ENCODE results near the gene PSME3.

Gene PSME3

DNA sequence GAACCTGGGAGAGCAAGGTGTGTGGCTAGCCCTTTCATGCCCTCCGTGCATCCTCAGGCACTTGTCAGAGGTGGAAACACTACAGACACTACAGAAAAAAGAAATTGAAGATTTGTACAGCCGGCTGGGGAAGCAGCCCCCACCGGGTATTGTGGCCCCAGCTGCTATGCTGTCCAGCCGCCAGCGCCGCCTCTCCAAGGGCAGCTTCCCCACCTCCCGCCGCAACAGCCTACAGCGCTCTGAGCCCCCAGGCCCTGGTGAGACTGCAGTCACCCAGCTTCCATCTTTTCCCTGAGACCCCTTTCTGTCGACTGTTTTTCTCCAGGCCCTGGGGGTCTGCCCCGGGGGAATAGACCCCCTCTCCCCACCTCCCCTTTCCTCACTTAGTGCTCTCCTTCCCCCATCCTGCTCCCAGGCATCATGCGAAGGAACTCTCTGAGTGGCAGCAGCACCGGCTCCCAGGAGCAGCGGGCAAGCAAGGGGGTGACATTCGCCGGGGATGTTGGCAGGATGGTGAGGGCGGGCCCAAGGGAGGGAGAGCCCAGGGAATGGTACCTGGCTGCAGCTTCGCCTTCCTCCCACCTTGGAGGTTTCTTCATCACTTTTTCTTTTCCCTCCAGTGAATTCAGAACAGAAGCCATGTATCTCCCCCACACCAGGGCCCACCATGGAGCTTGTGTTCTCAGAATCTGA lies 37.0 kb upstream of the PSME3 start:
- no peak overlapping the region for H3K4me2 ChIP-seq
- no peak for TF ChIP-seq Cebpa-rat (IDR thresholded peaks at IDR 0.05)
- H3K36me3 ChIP-seq: peaks cover 21% of the 10 kb centered on the region
- no peak overlapping the region for H3K4me3 ChIP-seq
- H3K27me3 ChIP-seq: no peaks in the 10 kb centered on the region
- H3K27ac ChIP-seq: no peak overlapping the region
- H4K20me1 ChIP-seq: no peaks in the 10 kb centered on the region
- H3K4me1 ChIP-seq: peaks cover 21% of the 10 kb centered on the region
- H3K9ac ChIP-seq: no peak overlapping the region
- H3K9me3 ChIP-seq: no peaks in the 10 kb centered on the region

DNA sequence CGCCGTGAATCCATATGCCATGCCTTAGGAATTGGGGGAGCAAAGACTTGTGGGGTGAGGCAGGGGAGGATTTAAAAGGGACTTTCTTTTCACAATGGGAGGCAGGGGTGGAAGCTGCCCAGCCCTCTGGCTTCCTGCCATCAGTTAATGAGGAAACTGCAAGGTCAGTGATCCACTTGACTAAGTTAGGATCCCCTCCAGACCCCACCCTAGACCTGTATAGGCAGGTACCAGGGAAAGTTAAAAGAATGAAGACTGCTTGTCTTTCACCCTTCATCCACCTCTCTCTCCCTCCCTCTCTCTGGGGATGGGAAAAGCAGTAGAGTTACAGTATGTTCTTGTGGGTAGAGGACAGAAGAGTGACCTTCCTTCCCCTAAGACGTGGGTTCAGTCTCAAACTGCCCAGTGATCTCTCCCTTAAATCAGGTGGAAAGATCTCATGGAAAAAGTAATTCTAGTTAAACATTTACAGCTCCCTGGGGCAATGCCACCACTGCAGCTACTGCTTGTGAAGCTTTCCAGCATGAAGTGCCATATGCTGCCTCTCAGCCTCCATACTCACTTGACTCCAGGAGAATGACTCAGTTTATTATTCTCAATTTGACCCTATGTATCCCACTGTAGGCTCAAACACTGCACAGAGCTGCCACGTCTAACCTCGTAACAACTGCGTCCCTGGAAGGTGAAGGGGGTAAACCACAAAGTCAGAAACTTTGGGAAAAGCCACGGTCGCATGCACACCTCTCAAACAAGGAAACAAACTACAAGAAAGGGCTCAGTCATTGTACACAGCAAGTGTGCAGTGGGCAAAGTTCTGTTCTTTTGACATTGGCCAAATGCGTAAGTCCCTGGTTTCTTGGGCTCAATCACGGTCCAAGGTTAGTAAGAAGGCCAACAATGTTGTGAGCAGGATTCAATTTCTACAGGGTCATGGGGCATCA lies 35.9 kb upstream of the PSME3 start:
- Histone ChIP-seq H3K4me2 (peak overlapping the region; percentile 98), H3K27ac (0 out of 2 replicates have a peak overlapping the region, but pooled peaks have one; percentile 69)
- no peak for TF ChIP-seq Cebpa-rat (IDR thresholded peaks at IDR 0.05)

DNA sequence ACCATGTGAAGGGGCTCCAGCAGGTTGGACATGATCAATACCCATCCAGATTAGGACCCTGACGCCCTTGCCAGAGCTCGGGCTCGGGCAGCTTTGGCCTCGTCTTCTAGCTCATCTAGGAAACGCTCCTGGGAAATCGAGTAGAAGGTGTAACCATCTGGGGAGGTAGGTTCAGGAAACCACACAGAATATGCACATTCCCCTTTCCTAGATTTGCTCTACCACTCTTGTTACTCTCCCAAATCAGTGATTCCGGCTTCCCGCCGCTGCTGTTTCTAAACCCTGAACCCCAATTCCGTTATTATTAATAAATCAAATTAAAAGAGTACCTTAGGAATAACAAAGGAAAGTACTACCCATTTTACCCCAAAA lies 35.2 kb upstream of the PSME3 start:
- Histone ChIP-seq H3K9ac (peak overlapping the region; percentile 85), H3K9me3 (no peaks in the 10 kb centered on the region), H3K27me3 (no peaks in the 10 kb centered on the region), H4K20me1 (no peaks in the 10 kb centered on the region), H3K4me3 (peak overlapping the region; percentile 85), H3K36me3 (peaks cover 21% of the 10 kb centered on the region), H3K4me1 (peaks cover 21% of the 10 kb centered on the region), H3K27ac (peak overlapping the region; percentile 69), H3K4me2 (peak overlapping the region; percentile 98)
- no peak for TF ChIP-seq Cebpa-rat (IDR thresholded peaks at IDR 0.05)

More for the DNA sequence above, 35.9 kb upstream of the PSME3 start:
- Histone ChIP-seq H4K20me1 (no peaks in the 10 kb centered on the region), H3K9ac (peak overlapping the region; percentile 85), H3K4me3 (peak overlapping the region; percentile 85), H3K9me3 (no peaks in the 10 kb centered on the region), H3K27me3 (no peaks in the 10 kb centered on the region), H3K4me1 (peaks cover 21% of the 10 kb centered on the region), H3K36me3 (peaks cover 21% of the 10 kb centered on the region)

DNA sequence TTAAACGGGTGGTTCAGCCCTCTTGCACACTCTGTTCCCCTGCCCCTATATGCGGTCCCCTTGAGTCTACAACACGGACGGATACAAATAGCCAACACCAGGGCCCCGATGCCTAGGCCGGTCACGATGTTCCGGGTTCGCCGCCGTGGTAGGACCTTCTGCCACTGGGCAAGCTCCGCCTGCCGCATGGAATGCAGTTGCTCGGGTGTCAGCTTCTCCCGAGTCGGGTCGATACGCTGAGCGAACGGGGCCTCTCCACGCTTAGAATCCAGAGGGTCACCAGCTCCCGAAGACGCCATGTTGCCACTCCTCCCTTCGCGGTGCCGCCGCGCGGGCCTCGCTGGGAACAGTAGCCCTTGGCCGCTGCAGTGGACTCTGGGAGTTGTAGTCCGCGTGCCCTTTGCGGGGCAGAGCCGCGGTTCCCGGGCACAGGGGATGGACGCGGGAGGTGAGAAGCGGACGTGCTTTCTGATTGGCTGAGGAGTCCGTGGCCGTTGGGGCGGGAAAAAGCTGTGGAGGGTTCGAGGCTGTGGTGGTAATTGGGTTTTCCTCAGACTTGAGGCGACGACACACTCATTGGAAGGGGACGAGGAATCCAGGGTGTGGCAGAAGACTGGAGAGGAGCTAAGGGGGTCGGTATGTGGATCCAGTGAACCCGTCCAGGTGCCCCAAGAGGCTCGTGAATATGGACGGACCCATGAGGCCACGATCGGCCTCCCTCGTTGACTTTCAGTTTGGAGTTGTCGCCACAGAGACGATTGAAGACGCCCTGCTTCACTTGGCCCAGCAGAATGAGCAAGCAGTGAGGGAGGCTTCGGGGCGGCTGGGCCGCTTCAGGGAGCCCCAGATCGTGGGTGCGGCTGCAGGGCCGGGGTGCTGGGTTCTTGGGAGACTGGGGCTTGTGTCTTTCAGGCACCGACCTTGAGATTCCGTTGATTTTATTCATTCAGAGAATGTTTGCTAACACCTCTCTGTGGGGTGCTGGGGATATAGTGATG lies 34.5 kb upstream of the PSME3 start, which contains the start of the genes CNTD1 and COA3:
Gene CNTD1, plus strand, starts transcription at position 479 of the 998 bp plus-strand sequence. Its CDS starts 207 bp downstream, at position 686.
Gene COA3, minus strand, starts transcription at position 322 of the 998 bp plus-strand sequence. Its CDS starts 23 bp downstream, at position 299.
- TF ChIP-seq Cebpa-rat (IDR thresholded peaks at IDR 0.05): no peak
- Histone ChIP-seq H3K4me3 (peak within 1 kb of the TSS; percentile 85), H3K9me3 (no peaks in the 10 kb centered on the region), H3K9ac (peak within 1 kb of the TSS; percentile 85), H3K36me3 (peaks cover 21% of the 10 kb centered on the region), H3K4me2 (peak within 1 kb of the TSS; percentile 98), H3K27me3 (no peaks in the 10 kb centered on the region), H3K27ac (peak within 1 kb of the TSS; percentile 69), H4K20me1 (no peaks in the 10 kb centered on the region), H3K4me1 (peaks cover 21% of the 10 kb centered on the region)

DNA sequence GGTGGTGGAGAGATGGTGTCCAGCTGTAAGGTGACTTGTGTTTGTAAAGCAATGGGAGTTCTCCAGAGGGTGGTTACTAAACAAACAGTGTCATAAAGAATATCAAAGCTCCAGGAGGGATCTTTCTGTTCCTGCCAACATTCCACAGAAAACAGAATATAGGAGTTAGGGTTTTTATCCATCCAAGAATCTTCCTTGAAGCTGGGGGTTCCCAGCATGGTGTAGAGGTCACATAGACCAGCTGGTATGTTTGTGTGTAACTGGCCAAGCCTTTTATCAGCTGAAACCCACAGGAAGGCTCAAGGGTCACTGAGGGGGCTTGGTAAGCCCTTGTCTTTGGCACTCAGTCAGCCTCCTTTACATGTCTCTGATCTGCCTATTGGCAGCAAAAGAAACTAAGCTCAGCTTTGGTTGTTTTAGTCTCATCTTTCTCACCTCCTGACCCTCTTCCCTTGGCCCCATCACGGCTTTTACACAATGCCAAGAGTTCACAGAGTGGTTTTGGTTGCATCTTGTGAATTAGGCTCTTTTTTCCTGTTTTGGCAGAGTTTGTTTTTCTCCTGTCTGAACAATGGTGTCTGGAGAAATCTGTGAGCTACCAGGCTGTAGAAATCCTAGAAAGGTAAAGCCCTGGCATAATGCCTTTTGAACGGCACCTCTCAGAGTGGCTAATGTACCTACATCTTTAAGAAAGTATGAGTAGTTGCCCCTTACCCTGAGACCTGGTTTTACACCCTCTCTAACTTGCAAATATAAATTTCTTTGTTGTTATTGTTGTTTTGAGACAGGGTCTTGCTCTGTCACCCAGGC lies 29.9 kb upstream of the PSME3 start:
- no peak overlapping the region for H3K4me2 ChIP-seq
- no peaks in the 10 kb centered on the region for H4K20me1 ChIP-seq
- H3K4me3 ChIP-seq: no peak overlapping the region
- H3K9me3 ChIP-seq: no peaks in the 10 kb centered on the region
- peaks cover 5% of the 10 kb centered on the region; the same call in 1 of the 2 replicates for H3K4me1 ChIP-seq
- TF ChIP-seq Cebpa-rat (IDR thresholded peaks at IDR 0.05): no peak
- H3K27ac ChIP-seq: no peak overlapping the region
- H3K9ac ChIP-seq: no peak overlapping the region
- H3K36me3 ChIP-seq: 0 out of 2 replicates have a peak, but pooled peaks cover 4% of the 10 kb centered on the region
- H3K27me3 ChIP-seq: no peaks in the 10 kb centered on the region

DNA sequence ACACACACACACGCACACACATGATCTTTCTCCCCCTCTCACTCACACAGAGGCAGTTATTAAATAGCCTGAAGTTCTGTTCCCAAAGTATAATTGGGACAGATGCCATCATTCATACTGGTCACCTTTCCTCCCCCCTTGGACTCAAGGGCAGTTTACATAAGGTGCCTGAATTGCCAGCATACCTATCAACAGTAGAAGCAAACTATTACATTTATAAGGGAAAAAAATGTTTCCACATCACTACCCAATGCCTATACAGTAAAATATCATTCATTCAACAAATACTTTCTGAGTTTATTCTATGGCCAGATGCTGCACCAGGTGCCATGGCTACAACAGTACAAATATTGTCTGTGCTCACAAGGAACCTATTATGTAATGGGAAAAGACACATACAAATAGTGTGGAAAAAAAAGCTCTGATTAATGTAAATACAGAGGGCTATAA lies 28.3 kb upstream of the PSME3 start:
- Histone ChIP-seq H3K4me2 (no peak overlapping the region), H4K20me1 (no peaks in the 10 kb centered on the region), H3K27me3 (no peaks in the 10 kb centered on the region), H3K27ac (no peak overlapping the region), H3K9ac (no peak overlapping the region), H3K4me3 (no peak overlapping the region), H3K9me3 (no peaks in the 10 kb centered on the region), H3K4me1 (no peaks in the 10 kb centered on the region), H3K36me3 (peaks cover 21% of the 10 kb centered on the region)
- TF ChIP-seq Cebpa-rat (IDR thresholded peaks at IDR 0.05): no peak

DNA sequence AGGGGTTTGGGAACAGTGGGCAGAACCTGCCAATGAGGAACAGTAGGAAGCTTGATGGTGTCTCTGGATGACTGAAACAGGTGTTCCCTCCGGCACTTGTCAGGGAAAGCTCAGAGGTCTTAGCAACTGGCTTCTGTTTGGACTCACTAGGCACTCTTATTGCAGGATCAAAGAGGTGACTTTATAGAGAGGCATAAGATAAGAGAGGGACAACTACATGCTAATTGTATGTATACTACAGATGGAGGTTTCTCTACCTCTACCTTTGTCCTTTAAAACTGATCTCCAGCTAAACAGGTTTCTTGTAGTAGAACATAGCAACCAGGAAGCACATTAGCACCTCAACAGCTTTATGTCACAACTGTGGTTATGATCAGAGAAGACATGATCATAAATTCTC lies 26.9 kb upstream of the PSME3 start:
- peaks cover 34% of the 10 kb centered on the region for H3K36me3 ChIP-seq
- no peaks in the 10 kb centered on the region for H3K27me3 ChIP-seq
- H3K9ac ChIP-seq: no peak overlapping the region
- no peak overlapping the region for H3K27ac ChIP-seq
- no peak overlapping the region for H3K4me3 ChIP-seq
- H4K20me1 ChIP-seq: no peaks in the 10 kb centered on the region
- H3K9me3 ChIP-seq: no peaks in the 10 kb centered on the region
- H3K4me1 ChIP-seq: no peaks in the 10 kb centered on the region
- TF ChIP-seq Cebpa-rat (IDR thresholded peaks at IDR 0.05): no peak
- H3K4me2 ChIP-seq: no peak overlapping the region

- Histone ChIP-seq H3K9ac (no peak overlapping the region), H3K4me3 (no peak overlapping the region), H3K27ac (no peak overlapping the region), H3K4me1 (no peaks in the 10 kb centered on the region), H4K20me1 (no peaks in the 10 kb centered on the region), H3K27me3 (no peaks in the 10 kb centered on the region), H3K36me3 (peaks cover 63% of the 10 kb centered on the region), H3K9me3 (no peaks in the 10 kb centered on the region), H3K4me2 (no peak overlapping the region)
- TF ChIP-seq Cebpa-rat (IDR thresholded peaks at IDR 0.05): no peak
Observed at GRCh38 chr17:42809250-42809649, 23.9 kb upstream of the PSME3 start.

Data from BLaER1 (cell line).